Measurements from ENCODE around the gene STMND1. TPM values are rescaled to one million over a fixed set of nuclear protein-coding genes. Genes with fewer than 3 reads are reported as not detected.

Gene STMND1
- total RNA-seq, 2 donors from 2014 or later, result not detected

DNA sequence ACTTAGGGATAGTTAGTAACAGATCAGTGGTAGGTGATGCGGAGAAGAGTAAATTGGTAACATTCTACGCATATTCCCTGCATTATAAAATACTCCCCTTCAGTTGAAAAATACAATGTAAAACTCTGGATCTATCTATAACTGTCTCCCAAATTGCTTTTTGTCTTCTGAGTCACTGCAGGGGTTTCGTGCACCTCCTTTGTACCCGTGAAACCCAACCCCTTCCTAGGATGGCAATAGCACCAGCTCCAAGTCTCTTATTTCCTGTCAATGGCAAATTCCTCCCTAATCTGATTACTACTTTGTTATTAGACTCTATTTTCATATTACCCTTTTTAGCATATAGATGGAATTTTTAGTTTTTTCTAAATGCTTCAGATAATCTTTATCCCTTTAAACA lies 20.6 kb upstream of the STMND1 start:
- ATAC-seq (ENCODE audit: insufficient number of reproducible peaks, low FRiP score, low read depth) (no peak), DNase-seq (ENCODE audit: low spot score) (no peak)
- Histone ChIP-seq H3K27me3 (replicated peaks; ENCODE audit: insufficient read depth) (no peaks in the 10 kb centered on the region), H3K27ac (no peak overlapping the region), H3K4me3 (no peak overlapping the region), H3K36me3 (no peaks in the 10 kb centered on the region), H3K4me1 (ENCODE audit: control insufficient read depth in 1 of 2, low read depth in 2 of 2) (no peaks in the 10 kb centered on the region), H3K9me3 (no peaks in the 10 kb centered on the region)
- no peak for TF ChIP-seq CTCF (IDR thresholded peaks at IDR 0.05)

GRCh38 chr6:17081860-17082508 lies 19.9 kb upstream of the STMND1 start:
- Histone ChIP-seq H3K36me3 (no peaks in the 10 kb centered on the region), H3K27me3 (replicated peaks; ENCODE audit: insufficient read depth) (no peaks in the 10 kb centered on the region), H3K27ac (no peak overlapping the region), H3K4me1 (ENCODE audit: control insufficient read depth in 1 of 2, low read depth in 2 of 2) (no peaks in the 10 kb centered on the region), H3K9me3 (no peaks in the 10 kb centered on the region), H3K4me3 (no peak overlapping the region)
- no peak for ATAC-seq (ENCODE audit: insufficient number of reproducible peaks, low FRiP score, low read depth)
- DNase-seq (ENCODE audit: low spot score), result no peak
- TF ChIP-seq CTCF (IDR thresholded peaks at IDR 0.05), result no peak

- ATAC-seq (ENCODE audit: insufficient number of reproducible peaks, low FRiP score, low read depth) (no peak), DNase-seq (ENCODE audit: low spot score) (no peak)
- no peaks in the 10 kb centered on the region for H3K27me3 ChIP-seq (replicated peaks; ENCODE audit: insufficient read depth)
- H3K27ac ChIP-seq, result no peak overlapping the region
- no peak overlapping the region for H3K4me3 ChIP-seq
- no peaks in the 10 kb centered on the region for H3K4me1 ChIP-seq (ENCODE audit: control insufficient read depth in 1 of 2, low read depth in 2 of 2)
- no peaks in the 10 kb centered on the region for H3K36me3 ChIP-seq
- no peak for TF ChIP-seq CTCF (IDR thresholded peaks at IDR 0.05)
- H3K9me3 ChIP-seq, result no peaks in the 10 kb centered on the region
Measured at GRCh38 chr6:17083397-17083796, 18.5 kb upstream of the STMND1 start.

- peak; percentile 66 for TF ChIP-seq CTCF (IDR thresholded peaks at IDR 0.05)
- Histone ChIP-seq H3K27ac (no peak overlapping the region), H3K36me3 (no peaks in the 10 kb centered on the region), H3K4me3 (no peak overlapping the region), H3K9me3 (no peaks in the 10 kb centered on the region), H3K4me1 (ENCODE audit: control insufficient read depth in 1 of 2, low read depth in 2 of 2) (no peaks in the 10 kb centered on the region), H3K27me3 (replicated peaks; ENCODE audit: insufficient read depth) (no peaks in the 10 kb centered on the region)
- DNase-seq (ENCODE audit: low spot score), result no peak
- no peak for ATAC-seq (ENCODE audit: insufficient number of reproducible peaks, low FRiP score, low read depth)
Measured at GRCh38 chr6:17086469-17086868, 15.4 kb upstream of the STMND1 start.

- Histone ChIP-seq H3K4me1 (ENCODE audit: control insufficient read depth in 1 of 2, low read depth in 2 of 2) (no peaks in the 10 kb centered on the region), H3K36me3 (no peaks in the 10 kb centered on the region), H3K4me3 (no peak overlapping the region), H3K27me3 (replicated peaks; ENCODE audit: insufficient read depth) (no peaks in the 10 kb centered on the region), H3K27ac (no peak overlapping the region), H3K9me3 (no peaks in the 10 kb centered on the region)
- ATAC-seq (ENCODE audit: insufficient number of reproducible peaks, low FRiP score, low read depth) (no peak), DNase-seq (ENCODE audit: low spot score) (no peak)
- no peak for TF ChIP-seq CTCF (IDR thresholded peaks at IDR 0.05)
Measured at GRCh38 chr6:17088091-17088611, 13.7 kb upstream of the STMND1 start.

All from thoracic aorta (tissue), 2 donors.